Motor neuron (in vitro differentiated cells): ENCODE results near the gene GRID1. TPM values are rescaled to one million over a fixed set of nuclear protein-coding genes. Genes with fewer than 3 reads are reported as not detected.
"Not testable (repeated sequence)": the region's sequence is repeated elsewhere in the genome, so short reads cannot be mapped to it uniquely, and the experiment has no call there.

Source experiments
- ATAC-seq, 8 experiments: fragments of 200-7000 bp; cut with Tn5 transposase; replicated peaks in 6 of 8; 2 replicates each; pipeline ENCODE4 v1.8.0; 2021; ENCODE audit warnings: mild to moderate bottlenecking in 8 of 8, moderate library complexity in 8 of 8
- H3K27ac ChIP-seq, 2 donors: fragments of 250-450 bp; sonication (Bioruptor Pico); 2 replicates each; pipeline ENCODE4 v1.9.0; 2021; ENCODE audit warnings: antibody characterized with exemption in 2 of 2, mild to moderate bottlenecking in 2 of 2, moderate library complexity in 1 of 2
- H3K4me1 ChIP-seq, 2 donors: fragments of 250-450 bp; sonication (Bioruptor Pico); replicated peaks in 1 of 2; 2 replicates each; pipeline ENCODE4 v1.6.1; 2021; ENCODE audit warnings: antibody characterized with exemption in 2 of 2, mild to moderate bottlenecking in 2 of 2, moderate library complexity in 1 of 2
- H3K4me3 ChIP-seq, 5 donors: fragments of 250-450 bp; sonication (Bioruptor Pico); 2 replicates each; pipeline ENCODE4 v1.9.0; 2021; ENCODE audit warnings: antibody characterized with exemption in 5 of 5, mild to moderate bottlenecking in 5 of 5, moderate library complexity in 4 of 5
- WGBS, 10 experiments: fragments of 450-650 bp; shearing (Covaris generic); methylation state at CpG; one replicate each; pipeline ENCODE4 v1.0.0; 2022; 5-methylcytosine and 5-hydroxymethylcytosine counted together
- in situ Hi-C, 9 experiments: fragments of 400-800 bp; cut with MboI; loops; one replicate each; pipeline ENCODE4 v1.15.0; 2021; ENCODE audit warnings: low sequenced_read_pairs in 9 of 9, low pct_unique_long_range_greater_than_20kb in 2 of 9; ENCODE audit not compliant: unreplicated experiment in 9 of 9
- total RNA-seq, 8 experiments: library from RNA; unstranded; fragments of 300-600 nt; gene quantifications; 2 replicates each; pipeline versions ENCODE4 v1.2.3 to v1.2.4, GENCODE V29; 2022

The GRID1 gene
- total RNA-seq, 8 experiments from 2014 or later: 0.15 to 10.0 (median 6.0) TPM

- in situ Hi-C loops: no loop called here
- peaks cover 0 to 3% of the 10 kb centered on the region in 2 donors for H3K4me1 ChIP-seq
- no peak for ATAC-seq
- 7 to 82% (median 40%) methylated on average over 1 to 6 of the region's 6 CpGs; no CpG with 5 or more reads in 5 of the 10 experiments for whole genome bisulfite sequencing, 10 experiments
- H3K27ac ChIP-seq: no peak overlapping the region
- no peak overlapping the region for H3K4me3 ChIP-seq
These were observed 389.0 kb downstream of the GRID1 start for GRCh38 chr10:85977642-85978041.

- Histone ChIP-seq H3K4me1 (peaks cover 0 to under 1% of the 10 kb centered on the region in 2 donors), H3K4me3 (no peak overlapping the region), H3K27ac (no peak overlapping the region)
- WGBS, 10 experiments: 0 to 100% (median 33%) methylated on average over 1 to 3 of the region's 6 CpGs; no CpG with 5 or more reads in 2 of the 10 experiments
- in situ Hi-C loops: no loop called here
- no peak for ATAC-seq
These were observed 390.3 kb downstream of the GRID1 start for GRCh38 chr10:85976267-85976793.

GRCh38 chr10:85971494-85971893 lies 395.1 kb downstream of the GRID1 start:
- Histone ChIP-seq H3K4me3 (no peak overlapping the region), H3K4me1 (no peaks in the 10 kb centered on the region), H3K27ac (no peak overlapping the region)
- in situ Hi-C loops: no loop called here
- no peak for ATAC-seq

- in situ Hi-C loops: no loop called here
- H3K27ac ChIP-seq: no peak overlapping the region
- 40 to 100% (median 83%) methylated on average over 1 of the region's 1 CpG; no CpG with 5 or more reads in 1 of the 10 experiments for WGBS, 10 experiments
- H3K4me1 ChIP-seq: no peaks in the 10 kb centered on the region
- ATAC-seq: peak in 2 of 8 experiments; percentile 48 to 54
- no peak overlapping the region for H3K4me3 ChIP-seq
These were observed 399.0 kb downstream of the GRID1 start for GRCh38 chr10:85967594-85967993.

GRCh38 chr10:85961479-85962067 lies 405.0 kb downstream of the GRID1 start:
- Histone ChIP-seq H3K27ac (no peak overlapping the region), H3K4me3 (no peak overlapping the region), H3K4me1 (no peaks in the 10 kb centered on the region)
- in situ Hi-C loops: no loop called here
- no peak for ATAC-seq
- WGBS, 10 experiments: 50 to 93% (median 60%) methylated on average over 1 of the region's 1 CpG; no CpG with 5 or more reads in 5 of the 10 experiments

GRCh38 chr10:85961073-85961472 lies 405.5 kb downstream of the GRID1 start:
- ATAC-seq: no peak
- WGBS, 10 experiments: 0 to 95% (median 80%) methylated on average over 1 to 4 of the region's 6 CpGs; no CpG with 5 or more reads in 1 of the 10 experiments
- H3K27ac ChIP-seq: no peak overlapping the region

GRCh38 chr10:85959239-85959638 lies 407.4 kb downstream of the GRID1 start:
- H3K4me1 ChIP-seq: no peaks in the 10 kb centered on the region
- in situ Hi-C loops: no loop called here

More at GRCh38 chr10:85961073-85961472, 405.5 kb downstream of the GRID1 start:
- in situ Hi-C loops: no loop called here
- Histone ChIP-seq H3K4me3 (no peak overlapping the region), H3K4me1 (no peaks in the 10 kb centered on the region)

GRCh38 chr10:85950921-85951320 lies 415.7 kb downstream of the GRID1 start:
- H3K27ac ChIP-seq: no peak overlapping the region
- in situ Hi-C loops: no loop called here
- ATAC-seq: no peak
- H3K4me1 ChIP-seq: no peaks in the 10 kb centered on the region
- no peak overlapping the region for H3K4me3 ChIP-seq
- WGBS, 10 experiments: 0 to 95% (median 58%) methylated on average over 1 to 2 of the region's 2 CpGs; no CpG with 5 or more reads in 6 of the 10 experiments

More at GRCh38 chr10:85959239-85959638, 407.4 kb downstream of the GRID1 start:
- ATAC-seq: no peak
- WGBS, 10 experiments: 80% methylated on average over 1 of the region's 3 CpGs; no CpG with 5 or more reads in 9 of the 10 experiments
- no peak overlapping the region for H3K27ac ChIP-seq
- no peak overlapping the region for H3K4me3 ChIP-seq

- Histone ChIP-seq H3K27ac (no peak overlapping the region), H3K4me1 (no peaks in the 10 kb centered on the region), H3K4me3 (no peak overlapping the region)
- 58 to 100% (median 97%) methylated on average over 1 to 7 of the region's 7 CpGs; no CpG with 5 or more reads in 2 of the 10 experiments for WGBS, 10 experiments
- ATAC-seq: peak in 1 of 8 experiments; percentile 37
- in situ Hi-C loops: no loop called here
These were observed 419.8 kb downstream of the GRID1 start for GRCh38 chr10:85946713-85947326.

- no peaks in the 10 kb centered on the region for H3K4me1 ChIP-seq
- ATAC-seq: no peak
- H3K4me3 ChIP-seq: no peak overlapping the region
- H3K27ac ChIP-seq: no peak overlapping the region
- 33 to 100% (median 86%) methylated on average over 1 of the region's 1 CpG; no CpG with 5 or more reads in 1 of the 10 experiments for WGBS, 10 experiments
- in situ Hi-C loops: no loop called here
These were observed 430.4 kb downstream of the GRID1 start for GRCh38 chr10:85936161-85936560.

GRCh38 chr10:85934586-85934985 lies 432.0 kb downstream of the GRID1 start:
- 20 to 100% (median 75%) methylated on average over 1 to 3 of the region's 3 CpGs; no CpG with 5 or more reads in 4 of the 10 experiments for WGBS, 10 experiments
- in situ Hi-C loops: no loop called here
- Histone ChIP-seq H3K4me1 (no peaks in the 10 kb centered on the region), H3K27ac (no peak overlapping the region), H3K4me3 (no peak overlapping the region)
- no peak for ATAC-seq

GRCh38 chr10:85929993-85930392 lies 436.6 kb downstream of the GRID1 start:
- WGBS, 10 experiments: 34 to 97% (median 85%) methylated on average over 4 to 7 of the region's 7 CpGs
- H3K27ac ChIP-seq, ATAC-seq, H3K4me3 ChIP-seq, H3K4me1 ChIP-seq, in situ Hi-C loops: not testable (repeated sequence)

- 0 to 94% (median 63%) methylated on average over 1 to 7 of the region's 9 CpGs for WGBS, 10 experiments
- in situ Hi-C loops: no loop called here
- ATAC-seq: peak in 3 of 8 experiments; percentile 39 to 84 (median 75)
- no peak overlapping the region for H3K4me3 ChIP-seq
- no peak overlapping the region for H3K27ac ChIP-seq
- H3K4me1 ChIP-seq: peaks cover 8 to 11% of the 10 kb centered on the region in 2 donors
These were observed 438.5 kb downstream of the GRID1 start for GRCh38 chr10:85927952-85928665.
